Measurements from ENCODE around the gene RPS15.
A peak's percentile ranks its signal among the peaks of the same experiment; 100 is the strongest.

The RPS15 gene

DNA sequence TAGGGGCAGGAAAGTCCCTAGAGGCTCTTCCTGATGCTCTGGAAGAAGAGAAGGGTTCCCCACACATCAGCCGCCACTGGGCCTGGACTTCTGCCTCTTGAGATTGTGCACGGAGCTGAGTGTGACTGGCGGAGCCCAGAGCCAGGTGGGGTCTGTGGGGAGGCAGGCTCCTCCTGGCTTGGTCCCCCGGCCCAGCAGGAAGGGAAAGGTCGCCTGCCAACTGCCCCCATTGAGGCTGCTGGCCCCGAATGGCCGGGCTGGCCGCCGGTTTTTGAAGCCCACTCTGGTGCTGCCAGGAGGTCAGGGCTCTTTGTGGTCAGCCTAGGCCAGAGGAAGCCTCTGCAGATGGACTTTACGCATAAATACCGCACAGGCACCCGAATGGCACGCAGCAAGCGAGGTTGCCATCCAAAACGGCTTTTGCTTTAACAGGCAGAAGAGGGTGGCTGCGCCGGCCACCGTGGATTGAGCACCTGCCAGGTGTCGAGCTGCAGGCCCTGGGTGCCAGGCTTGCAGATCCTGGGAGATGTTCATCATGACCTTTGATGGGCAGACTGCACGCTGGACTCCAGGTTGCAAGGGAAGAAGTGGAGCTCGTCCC lies 25.8 kb upstream of the RPS15 start:
- peaks cover 3% of the 10 kb centered on the region for H3K36me3 Mint-ChIP-seq (ENCODE audit: low read depth)
- H3K27ac Mint-ChIP-seq, result peak overlapping the region in 1 of 3 experiments; percentile 72
- H3K9me3 Mint-ChIP-seq, result no peaks in the 10 kb centered on the region
- TF ChIP-seq, protein P1, sequence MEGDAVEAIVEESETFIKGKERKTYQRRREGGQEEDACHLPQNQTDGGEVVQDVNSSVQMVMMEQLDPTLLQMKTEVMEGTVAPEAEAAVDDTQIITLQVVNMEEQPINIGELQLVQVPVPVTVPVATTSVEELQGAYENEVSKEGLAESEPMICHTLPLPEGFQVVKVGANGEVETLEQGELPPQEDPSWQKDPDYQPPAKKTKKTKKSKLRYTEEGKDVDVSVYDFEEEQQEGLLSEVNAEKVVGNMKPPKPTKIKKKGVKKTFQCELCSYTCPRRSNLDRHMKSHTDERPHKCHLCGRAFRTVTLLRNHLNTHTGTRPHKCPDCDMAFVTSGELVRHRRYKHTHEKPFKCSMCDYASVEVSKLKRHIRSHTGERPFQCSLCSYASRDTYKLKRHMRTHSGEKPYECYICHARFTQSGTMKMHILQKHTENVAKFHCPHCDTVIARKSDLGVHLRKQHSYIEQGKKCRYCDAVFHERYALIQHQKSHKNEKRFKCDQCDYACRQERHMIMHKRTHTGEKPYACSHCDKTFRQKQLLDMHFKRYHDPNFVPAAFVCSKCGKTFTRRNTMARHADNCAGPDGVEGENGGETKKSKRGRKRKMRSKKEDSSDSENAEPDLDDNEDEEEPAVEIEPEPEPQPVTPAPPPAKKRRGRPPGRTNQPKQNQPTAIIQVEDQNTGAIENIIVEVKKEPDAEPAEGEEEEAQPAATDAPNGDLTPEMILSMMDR (IDR thresholded peaks at IDR 0.05; ENCODE audit: unreplicated experiment in 3 of 3), result no peak
- no peaks in the 10 kb centered on the region for H3K27me3 Mint-ChIP-seq (ENCODE audit: low read depth)
- peaks cover 68% of the 10 kb centered on the region for H3K4me1 Mint-ChIP-seq
- H3K4me3 Mint-ChIP-seq, result no peak overlapping the region

DNA sequence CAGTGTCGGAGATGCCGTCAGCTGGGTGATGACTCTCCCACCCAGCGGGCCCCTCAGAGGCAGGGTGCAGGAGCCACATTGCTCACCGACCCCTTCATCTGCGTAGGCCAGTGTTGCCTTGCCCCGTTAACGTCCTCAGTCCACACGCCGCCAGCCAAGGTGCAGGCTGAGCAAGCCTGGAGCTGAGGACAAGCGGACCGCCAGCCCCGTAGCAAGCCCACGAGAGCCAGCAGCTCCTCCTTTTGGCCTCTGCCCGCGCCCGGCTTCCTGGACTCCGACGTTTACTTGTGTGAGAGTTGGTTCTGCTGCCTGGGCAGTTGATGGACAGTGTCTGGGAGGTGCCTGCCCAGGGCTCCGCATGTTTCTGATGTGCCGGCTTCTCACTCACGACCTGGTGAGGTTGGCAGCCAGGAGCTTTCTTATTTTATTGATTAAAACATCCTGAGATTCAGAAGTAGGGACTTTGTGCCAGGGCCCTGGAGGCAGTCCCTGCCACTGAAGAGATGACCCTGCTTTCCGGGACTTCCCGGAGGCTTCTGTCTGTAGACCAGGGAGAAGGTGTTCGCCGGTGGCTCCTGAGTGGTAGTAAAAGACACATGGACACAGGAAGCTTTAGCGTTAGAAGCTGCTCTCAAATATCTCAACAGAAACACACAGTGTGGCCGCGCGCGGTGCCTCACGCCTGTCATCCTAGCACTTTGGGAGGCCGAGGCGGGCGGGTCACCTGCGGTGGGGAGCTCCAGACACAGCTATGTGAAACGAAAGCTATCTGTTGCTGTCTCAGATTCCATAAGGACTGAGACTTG lies 25.0 kb upstream of the RPS15 start:
- H3K27me3 Mint-ChIP-seq (ENCODE audit: low read depth), result no peaks in the 10 kb centered on the region
- H3K4me3 Mint-ChIP-seq, result no peak overlapping the region
- TF ChIP-seq, protein P1 (IDR thresholded peaks at IDR 0.05; ENCODE audit: unreplicated experiment in 3 of 3), result no peak
- peak overlapping the region in 2 of 3 experiments; percentile 22 to 72 for H3K27ac Mint-ChIP-seq
- H3K9me3 Mint-ChIP-seq, result no peaks in the 10 kb centered on the region
- H3K4me1 Mint-ChIP-seq, result peaks cover 76% of the 10 kb centered on the region
- peaks cover 10% of the 10 kb centered on the region for H3K36me3 Mint-ChIP-seq (ENCODE audit: low read depth)

DNA sequence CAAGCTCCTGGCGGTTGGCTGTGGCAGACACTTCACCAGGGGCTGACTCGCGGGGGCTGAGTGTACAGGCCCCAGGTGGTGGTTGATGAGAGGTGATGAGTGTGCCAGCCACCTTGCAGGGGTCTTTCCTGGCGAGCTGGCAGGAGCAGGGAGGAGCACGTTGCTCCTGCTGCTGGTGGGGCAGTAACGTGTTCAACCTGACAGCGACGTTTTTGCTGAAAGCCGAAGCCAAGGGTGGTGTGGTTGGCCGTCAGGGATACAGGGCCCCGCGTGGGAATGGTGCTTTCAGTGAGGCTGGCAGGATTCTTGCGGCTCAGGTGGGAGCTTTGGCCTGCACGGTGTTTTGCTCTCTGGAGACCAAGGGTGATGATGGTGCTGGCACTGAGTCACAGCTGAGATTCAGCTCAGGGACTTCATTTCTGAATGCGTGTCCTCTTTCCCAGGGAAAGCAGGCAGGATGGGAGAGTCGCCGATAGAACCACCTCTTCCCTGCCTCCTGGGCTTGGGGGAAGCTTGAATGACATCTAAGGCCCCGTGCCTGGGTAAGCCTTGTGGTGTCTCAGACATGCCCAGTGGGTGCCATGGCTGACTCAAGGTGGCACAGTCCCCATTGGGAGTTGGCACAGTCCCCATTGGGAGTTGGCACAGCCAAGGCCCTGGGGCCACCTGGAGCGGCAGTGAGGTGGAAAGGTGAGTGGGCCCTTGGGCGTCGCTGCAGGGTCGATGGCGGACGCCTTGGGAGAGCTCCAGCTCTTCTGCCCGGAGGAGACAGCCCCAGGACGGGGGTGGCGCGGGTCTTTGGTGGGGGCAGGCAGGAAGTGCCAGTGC lies 22.0 kb upstream of the RPS15 start:
- H3K27ac Mint-ChIP-seq, result peak overlapping the region; percentile 87 to 95 (median 92)
- TF ChIP-seq, protein P1 (IDR thresholded peaks at IDR 0.05; ENCODE audit: unreplicated experiment in 3 of 3), result no peak
- H3K4me1 Mint-ChIP-seq, result peaks cover 67% of the 10 kb centered on the region
- no peaks in the 10 kb centered on the region for H3K27me3 Mint-ChIP-seq (ENCODE audit: low read depth)
- H3K36me3 Mint-ChIP-seq (ENCODE audit: low read depth), result peaks cover 27% of the 10 kb centered on the region
- H3K9me3 Mint-ChIP-seq, result no peaks in the 10 kb centered on the region
- H3K4me3 Mint-ChIP-seq, result peak overlapping the region; percentile 48 to 65 (median 59)

DNA sequence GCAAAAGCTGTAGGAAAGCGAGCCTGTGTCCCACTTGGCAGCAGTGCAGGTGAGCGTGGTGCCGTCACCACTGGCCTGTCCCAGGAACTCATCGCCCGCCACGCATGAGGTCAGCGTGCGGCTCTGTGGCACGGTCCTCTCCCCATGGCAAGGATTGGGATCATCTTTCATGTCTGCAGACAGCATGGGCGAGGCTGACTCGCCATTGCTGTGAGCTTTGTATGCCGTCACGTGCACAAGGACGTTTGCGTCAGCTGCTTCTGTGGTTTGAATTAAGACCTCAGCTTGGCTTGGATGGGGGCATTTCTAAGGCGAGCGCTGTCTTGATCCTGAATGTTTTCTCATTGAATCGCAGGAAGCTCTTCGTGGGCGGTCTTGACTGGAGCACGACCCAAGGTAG lies 21.1 kb upstream of the RPS15 start:
- TF ChIP-seq, protein P1 (IDR thresholded peaks at IDR 0.05; ENCODE audit: unreplicated experiment in 3 of 3), result no peak
- H3K36me3 Mint-ChIP-seq (ENCODE audit: low read depth), result peaks cover 27% of the 10 kb centered on the region
- peaks cover 61% of the 10 kb centered on the region for H3K4me1 Mint-ChIP-seq
- H3K27ac Mint-ChIP-seq, result peak overlapping the region; percentile 89 to 95 (median 92)
- no peaks in the 10 kb centered on the region for H3K27me3 Mint-ChIP-seq (ENCODE audit: low read depth)
- H3K9me3 Mint-ChIP-seq, result no peaks in the 10 kb centered on the region
- H3K4me3 Mint-ChIP-seq, result peak overlapping the region; percentile 61 to 70 (median 70)

DNA sequence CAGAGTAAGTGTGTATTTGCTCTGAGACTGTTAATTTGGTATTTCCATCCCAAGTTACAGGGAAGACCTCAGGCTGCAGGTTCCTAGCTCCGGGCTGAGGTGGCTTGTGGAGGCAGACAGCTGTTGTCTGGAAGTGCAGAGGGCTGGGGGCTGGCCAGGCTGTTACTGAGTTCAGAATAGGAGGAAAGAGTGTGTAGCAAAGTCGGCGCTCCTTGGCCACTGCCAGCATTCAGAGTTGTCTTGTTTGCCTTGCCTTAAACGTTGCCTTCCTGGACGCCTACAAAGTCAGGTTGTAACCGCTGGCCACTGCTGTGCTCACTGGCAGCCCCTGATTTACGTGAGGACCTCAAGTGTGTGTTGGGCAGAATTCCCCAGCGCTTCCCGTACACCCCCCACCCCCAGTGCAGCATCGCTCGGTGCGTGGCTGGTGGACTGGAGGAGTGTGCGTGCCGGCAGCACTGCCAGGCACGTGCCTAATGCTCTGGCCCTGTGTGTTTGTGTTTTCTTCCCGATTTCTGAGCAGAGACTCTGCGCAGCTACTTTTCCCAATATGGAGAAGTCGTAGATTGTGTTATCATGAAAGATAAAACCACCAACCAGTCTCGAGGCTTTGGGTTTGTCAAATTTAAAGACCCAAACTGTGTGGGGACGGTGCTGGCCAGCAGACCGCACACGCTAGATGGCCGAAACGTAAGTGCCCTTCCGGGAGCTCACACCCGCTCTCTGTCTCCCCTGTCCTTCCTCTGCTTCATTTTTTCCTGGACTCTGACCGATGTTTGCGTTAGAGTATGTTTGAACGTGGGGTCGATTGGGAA lies 20.3 kb upstream of the RPS15 start:
- Mint-ChIP-seq H3K36me3 (ENCODE audit: low read depth) (peaks cover 35% of the 10 kb centered on the region), H3K27me3 (ENCODE audit: low read depth) (no peaks in the 10 kb centered on the region), H3K4me3 (peak overlapping the region; percentile 61 to 70 (median 70)), H3K4me1 (peaks cover 68% of the 10 kb centered on the region), H3K9me3 (no peaks in the 10 kb centered on the region), H3K27ac (peak overlapping the region; percentile 89 to 95 (median 92))
- TF ChIP-seq, protein P1 (IDR thresholded peaks at IDR 0.05; ENCODE audit: unreplicated experiment in 3 of 3), result no peak

Data from nephron (organoid).